ENCODE data around the gene ECSIT.

ECSIT gene

GRCh38 chr19:11482384-11483050 lies 46.4 kb downstream of the ECSIT start:
- TF ChIP-seq POLR2AphosphoS5 (IDR thresholded peaks at IDR 0.05; ENCODE audit: low read depth) (peak; percentile 65), GABPA (IDR thresholded peaks at IDR 0.05; ENCODE audit: low read depth) (no peak), SPI1 (IDR thresholded peaks at IDR 0.05; ENCODE audit: borderline replicate concordance, low read depth) (peak; percentile 70), REST (IDR thresholded peaks at IDR 0.05; ENCODE audit: insufficient replicate concordance, low read depth) (peak; percentile 37), CTCF (IDR thresholded peaks at IDR 0.05; ENCODE audit: insufficient read depth, low read length) (peak; percentile 63)
- Histone ChIP-seq H3K27me3 (ENCODE audit: insufficient read depth, poor library complexity, severe bottlenecking) (peaks cover 34% of the 10 kb centered on the region), H3K27ac (replicated peaks) (no peak overlapping the region), H3K4me3 (replicated peaks; ENCODE audit: insufficient read depth, low read length) (peak overlapping the region; percentile 26)
- DNase-seq (ENCODE audit: low read depth in 1 of 2, low spot score in 1 of 2): peak; percentile 83 to 86

- H3K27me3 ChIP-seq (ENCODE audit: insufficient read depth, poor library complexity, severe bottlenecking): peaks cover 40% of the 10 kb centered on the region
- TF ChIP-seq CTCF (IDR thresholded peaks at IDR 0.05; ENCODE audit: insufficient read depth, low read length) (no peak), SPI1 (IDR thresholded peaks at IDR 0.05; ENCODE audit: borderline replicate concordance, low read depth) (no peak), POLR2AphosphoS5 (IDR thresholded peaks at IDR 0.05; ENCODE audit: low read depth) (no peak), REST (IDR thresholded peaks at IDR 0.05; ENCODE audit: insufficient replicate concordance, low read depth) (peak; percentile 92), GABPA (IDR thresholded peaks at IDR 0.05; ENCODE audit: low read depth) (no peak)
- H3K27ac ChIP-seq (replicated peaks): no peak overlapping the region
- H3K4me3 ChIP-seq (replicated peaks; ENCODE audit: insufficient read depth, low read length): peak overlapping the region; percentile 26
- peak; percentile 58 to 73 for DNase-seq (ENCODE audit: low read depth in 1 of 2, low spot score in 1 of 2)
These were observed 47.2 kb downstream of the ECSIT start for GRCh38 chr19:11481534-11482383.

- H3K4me3 ChIP-seq (replicated peaks; ENCODE audit: insufficient read depth, low read length): no peak within 1 kb of the TSS
- H3K27me3 ChIP-seq (ENCODE audit: insufficient read depth, poor library complexity, severe bottlenecking): peaks cover 41% of the 10 kb centered on the region
- no peak for TF ChIP-seq CTCF (IDR thresholded peaks at IDR 0.05; ENCODE audit: insufficient read depth, low read length)
- TF ChIP-seq POLR2AphosphoS5 (IDR thresholded peaks at IDR 0.05; ENCODE audit: low read depth): no peak
- TF ChIP-seq GABPA (IDR thresholded peaks at IDR 0.05; ENCODE audit: low read depth): no peak
- no peak within 1 kb of the TSS for H3K27ac ChIP-seq (replicated peaks)
- DNase-seq (ENCODE audit: low read depth in 1 of 2, low spot score in 1 of 2): no peak
These were observed 48.0 kb downstream of the ECSIT start, which contains the start of gene ELAVL3 for GRCh38 chr19:11480715-11481533. TSS of gene ELAVL3 (minus strand) at chr19:11481046. CDS start at chr19:11480608, 438 bp downstream.
